Inflammatory macrophage treated with lipopolysaccharide for 4 hours (primary cell): ENCODE measurements around the gene VDAC2.

Experiments used
- DNase-seq: peaks from one replicate; pipeline ENCODE4 v3.0.0-alpha.2; 2020

VDAC2 gene

GRCh38 chr10:75254739-75255138 is 44.1 kb downstream of the VDAC2 start:
- no peak for DNase-seq

GRCh38 chr10:75260990-75261389 is 50.4 kb downstream of the VDAC2 start:
- no peak for DNase-seq

DNA sequence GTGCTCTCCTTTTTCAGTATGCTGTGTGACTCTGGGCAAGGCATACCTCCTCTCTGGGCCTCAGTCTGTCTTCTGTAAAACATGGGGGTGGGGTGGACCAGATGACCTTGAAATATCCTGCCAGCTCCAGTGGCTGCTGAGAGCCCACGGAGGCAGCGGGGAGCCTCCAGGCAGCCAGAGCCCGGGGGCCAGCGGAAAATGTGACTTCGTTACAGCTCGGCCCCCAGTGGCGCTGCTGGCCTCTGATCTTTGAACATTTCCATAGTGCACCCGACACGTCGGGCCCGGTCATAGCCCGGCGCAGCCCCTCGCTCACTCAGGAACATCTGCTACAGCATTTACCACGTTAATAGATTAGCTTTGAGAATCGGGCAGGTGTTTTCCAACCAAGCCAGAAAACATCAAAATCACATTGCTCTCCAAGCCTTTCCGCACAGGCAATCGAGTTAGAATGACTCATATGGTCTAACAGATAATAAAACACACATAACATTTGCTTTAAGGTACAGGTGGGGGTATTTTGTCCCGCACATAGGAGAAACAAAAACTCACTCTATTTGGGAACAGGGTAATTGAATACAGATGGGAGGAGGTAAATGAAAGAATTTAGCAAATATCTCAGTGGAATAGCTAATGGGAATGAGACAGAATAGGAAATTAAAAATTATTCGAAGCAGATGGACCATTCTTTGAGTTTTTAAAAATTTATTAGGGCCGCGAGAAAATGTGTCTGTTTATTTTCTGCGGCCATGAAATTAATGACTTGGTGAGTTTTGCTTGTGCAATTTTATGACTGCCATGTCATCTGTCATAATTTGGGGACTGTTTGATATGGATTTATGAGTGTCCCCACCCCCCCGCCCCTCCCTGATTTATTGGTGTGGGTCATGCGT is 51.5 kb downstream of the VDAC2 start:
- DNase-seq, result no peak

GRCh38 chr10:75263806-75264205 is 53.2 kb downstream of the VDAC2 start:
- DNase-seq, result no peak

DNA sequence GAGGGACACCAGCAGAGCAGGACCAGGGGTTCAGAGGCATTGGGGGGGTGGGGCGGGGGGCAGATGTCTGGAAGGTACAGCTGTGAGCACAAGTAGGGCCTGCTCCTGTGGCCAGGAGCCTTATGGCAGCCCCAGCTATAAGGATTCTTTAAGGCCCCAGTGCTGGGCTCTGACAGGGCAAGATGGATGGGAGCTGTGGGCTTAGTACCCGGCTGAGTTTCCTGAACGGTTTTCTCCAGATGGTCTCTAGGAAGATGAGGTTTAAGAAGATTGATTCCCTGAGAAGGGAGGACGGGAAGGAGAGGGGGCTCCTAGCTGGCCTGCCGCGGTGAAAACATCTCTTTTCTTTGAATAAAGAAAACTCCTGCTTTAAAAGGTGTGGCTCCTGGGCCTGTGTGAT is 55.3 kb downstream of the VDAC2 start:
- no peak for DNase-seq

DNA sequence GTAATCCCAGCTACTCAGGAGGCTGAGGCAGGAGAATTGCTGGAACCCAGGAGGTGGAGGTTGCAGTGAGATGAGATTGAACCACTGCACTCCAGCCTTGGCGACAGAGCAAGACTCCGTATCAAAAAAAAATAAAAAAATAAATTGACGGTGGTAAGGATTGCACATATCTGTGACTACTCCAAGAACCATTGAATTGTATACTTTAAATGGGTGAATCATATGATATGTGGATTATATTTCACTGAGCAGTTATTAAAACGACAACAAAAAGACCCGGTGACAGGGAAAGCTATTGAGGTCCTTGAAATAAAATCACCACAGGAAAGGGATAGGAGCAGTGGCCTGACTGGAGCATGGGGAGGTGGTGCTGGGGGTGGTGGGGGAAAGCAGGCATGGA is 56.3 kb downstream of the VDAC2 start:
- DNase-seq, result no peak

- no peak for DNase-seq
These were observed 59.0 kb downstream of the VDAC2 start for GRCh38 chr10:75269605-75270004.

DNA sequence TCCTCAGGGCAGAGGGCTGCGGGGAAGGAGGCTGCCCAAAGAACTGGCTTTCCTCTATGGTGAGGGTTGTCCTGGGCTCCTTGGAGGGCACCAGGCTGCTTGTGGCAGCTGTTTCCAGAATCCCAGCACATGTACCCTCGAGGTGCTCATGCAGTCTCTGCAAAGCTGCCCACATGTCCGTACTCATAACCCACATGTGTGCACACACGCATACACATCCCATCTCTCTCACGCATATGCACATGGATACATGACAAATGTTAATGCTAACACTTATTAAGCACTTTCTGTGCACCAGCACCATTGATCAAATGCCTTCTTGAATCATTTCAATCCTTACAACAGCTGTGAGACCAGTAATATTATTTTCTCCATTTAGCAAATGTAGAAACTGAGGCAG is 61.5 kb downstream of the VDAC2 start:
- no peak for DNase-seq

GRCh38 chr10:75272896-75273295 is 62.3 kb downstream of the VDAC2 start:
- DNase-seq, result no peak

- no peak for DNase-seq
These were observed 65.7 kb downstream of the VDAC2 start for GRCh38 chr10:75276069-75276872.

- DNase-seq, result no peak
These were observed 69.6 kb downstream of the VDAC2 start for GRCh38 chr10:75280236-75280635.
